RPMI8226 (cell line): ENCODE results near the gene DPY30.
A peak's percentile ranks its signal among the peaks of the same experiment; 100 is the strongest.

Source experiments
- DNase-seq: peaks from one replicate; pipeline ENCODE4 v3.0.0-alpha.2; 2015

Gene DPY30

GRCh38 chr2:32009516-32010256 is 29.9 kb downstream of the DPY30 start:
- DNase-seq, result peak; percentile 46

DNA sequence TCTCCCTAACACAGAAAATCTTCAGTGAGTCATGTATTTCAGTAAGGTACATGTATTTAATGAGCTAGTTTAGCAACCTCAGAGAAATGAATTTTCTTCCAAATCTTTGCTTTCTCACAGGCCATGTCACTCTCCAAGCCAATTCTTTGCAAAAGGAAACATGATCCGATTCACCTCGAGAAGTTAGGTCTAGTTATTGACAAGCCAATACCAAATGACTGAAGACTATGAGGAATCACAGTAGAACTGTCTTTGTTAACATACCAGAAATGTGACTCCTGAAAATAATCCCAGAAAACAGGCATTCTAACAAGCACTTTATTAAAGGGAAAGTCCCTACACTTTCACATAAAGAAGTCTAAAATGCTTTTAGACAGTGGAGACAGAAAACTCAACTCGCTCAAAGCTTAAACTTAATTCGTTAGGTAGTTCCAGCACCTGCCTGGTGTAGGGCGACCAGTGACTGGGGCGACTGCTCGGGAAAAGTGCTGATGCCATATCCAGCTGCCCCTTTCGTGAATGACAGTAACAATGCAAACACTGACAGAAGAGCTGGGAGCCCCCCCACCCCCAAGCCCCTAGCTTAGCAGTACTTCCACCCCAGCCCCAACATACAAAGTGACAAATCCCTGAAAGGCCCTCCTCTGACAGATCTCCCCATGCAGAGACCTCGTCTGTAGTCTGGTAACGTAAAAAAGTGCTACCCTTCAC is 30.6 kb downstream of the DPY30 start:
- peak; percentile 66 for DNase-seq

GRCh38 chr2:32007121-32007391 is 32.5 kb downstream of the DPY30 start:
- no peak for DNase-seq

DNA sequence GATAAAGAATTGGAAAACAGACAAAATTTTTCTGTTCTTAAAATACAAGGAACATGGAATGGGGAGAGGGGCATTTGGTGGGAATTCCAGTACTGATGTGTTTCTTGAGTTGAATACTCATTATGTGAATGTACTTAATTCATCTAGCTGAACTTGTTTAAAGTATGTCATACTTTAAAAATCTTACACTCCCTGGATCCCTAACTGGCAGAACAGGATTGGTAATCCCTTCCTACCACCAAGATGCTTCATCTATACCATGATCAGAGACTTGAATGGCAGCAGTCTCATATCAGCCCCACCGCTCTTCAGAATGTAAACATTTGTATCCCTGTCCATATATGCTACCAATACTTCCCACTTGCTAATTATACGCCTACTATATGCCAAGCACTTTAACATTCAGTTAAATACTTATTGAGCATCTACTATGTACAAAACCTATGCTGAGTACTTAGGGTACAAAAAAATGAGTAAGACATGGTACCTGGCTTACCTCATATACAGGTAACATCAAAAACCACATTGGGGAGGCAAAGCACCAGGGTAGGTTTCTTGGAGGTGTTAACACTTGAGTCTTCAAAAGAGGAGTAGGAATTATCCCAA is 34.1 kb downstream of the DPY30 start:
- DNase-seq, result no peak

- no peak for DNase-seq
These were observed 35.8 kb downstream of the DPY30 start for GRCh38 chr2:32003791-32004190.

DNA sequence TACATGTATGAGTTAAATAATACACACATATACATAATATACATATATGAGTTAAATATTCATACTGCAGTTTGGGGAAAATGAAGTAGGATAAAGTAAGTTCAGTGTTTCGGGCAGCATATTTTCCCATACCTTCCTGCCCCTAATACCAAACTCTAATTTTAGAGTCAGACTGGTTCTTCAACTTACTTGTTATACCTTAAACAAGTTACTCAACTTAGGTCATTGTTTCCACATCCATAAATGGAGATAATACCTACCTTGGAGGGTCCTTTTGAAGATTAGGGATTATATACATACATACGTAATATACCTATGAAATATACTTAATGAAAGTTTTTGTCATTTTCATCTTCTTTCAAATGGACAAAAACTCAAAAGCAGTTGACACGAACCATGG is 37.2 kb downstream of the DPY30 start:
- no peak for DNase-seq

GRCh38 chr2:31999438-31999837 is 40.2 kb downstream of the DPY30 start:
- DNase-seq, result no peak

DNA sequence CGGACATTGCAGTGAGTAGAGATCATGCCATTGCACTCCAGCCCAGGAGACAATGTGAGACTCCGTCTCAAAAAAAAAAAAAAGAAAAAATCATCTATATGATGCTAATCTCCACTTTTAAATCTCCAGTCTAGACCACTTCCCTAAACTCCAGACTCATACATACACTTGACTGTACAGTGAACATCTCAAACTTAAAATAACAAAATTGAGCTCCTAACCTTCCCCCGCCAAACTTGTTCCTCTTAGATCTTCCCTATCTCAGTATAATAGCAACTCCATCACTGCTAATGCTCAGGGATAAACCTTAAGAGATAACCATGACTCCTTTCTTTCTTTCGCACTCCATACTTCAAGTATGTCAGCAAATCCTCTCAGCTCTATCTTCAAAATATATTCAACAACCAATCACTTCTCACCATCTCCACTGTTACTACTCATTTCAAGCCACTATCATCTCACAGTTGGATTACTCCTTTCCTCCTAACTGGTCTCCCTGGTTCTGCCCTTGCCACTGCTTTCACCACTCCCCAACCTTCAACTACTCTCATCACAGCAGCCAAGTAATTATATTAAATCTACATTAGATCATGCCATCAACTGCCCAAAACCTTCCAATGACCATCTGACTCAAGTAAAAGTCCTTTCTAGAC is 40.7 kb downstream of the DPY30 start:
- DNase-seq, result no peak

- DNase-seq, result no peak
These were observed 42.0 kb downstream of the DPY30 start for GRCh38 chr2:31997653-31998052.

- DNase-seq, result no peak
These were observed 42.9 kb downstream of the DPY30 start for GRCh38 chr2:31996571-31997150.

GRCh38 chr2:31992934-31993333 is 46.7 kb downstream of the DPY30 start:
- DNase-seq, result no peak

DNA sequence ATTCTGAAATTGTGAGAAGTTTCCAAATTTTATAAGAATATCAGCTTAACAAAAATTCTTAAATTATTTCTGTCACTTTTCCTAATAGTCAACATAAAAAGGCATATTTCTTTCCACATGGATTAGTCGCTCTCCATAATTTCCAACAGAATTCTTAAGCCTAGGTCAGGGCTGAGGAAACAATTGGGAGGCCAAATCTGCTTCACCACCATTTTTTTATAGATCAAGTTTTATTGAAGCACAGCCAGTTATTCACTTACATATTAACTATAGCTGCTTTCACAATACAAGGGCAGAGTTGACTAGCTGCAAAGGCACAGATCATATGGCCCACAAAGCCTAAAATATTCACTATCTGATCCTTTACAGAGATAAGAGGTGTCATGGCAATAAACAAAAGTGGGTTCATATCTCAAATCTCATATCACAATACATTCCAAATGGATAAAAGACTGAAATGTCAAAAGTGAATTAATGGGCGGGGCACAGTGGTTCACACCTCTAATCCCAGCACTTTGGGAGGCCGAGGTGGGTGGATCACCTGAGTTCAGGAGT is 47.5 kb downstream of the DPY30 start:
- DNase-seq, result no peak

GRCh38 chr2:31989946-31990345 is 49.7 kb downstream of the DPY30 start:
- no peak for DNase-seq

GRCh38 chr2:31987454-31988220 is 52.0 kb downstream of the DPY30 start:
- DNase-seq, result no peak

- DNase-seq, result no peak
These were observed 52.7 kb downstream of the DPY30 start for GRCh38 chr2:31986906-31987305.

GRCh38 chr2:31983762-31984467 is 55.7 kb downstream of the DPY30 start:
- DNase-seq, result no peak

DNA sequence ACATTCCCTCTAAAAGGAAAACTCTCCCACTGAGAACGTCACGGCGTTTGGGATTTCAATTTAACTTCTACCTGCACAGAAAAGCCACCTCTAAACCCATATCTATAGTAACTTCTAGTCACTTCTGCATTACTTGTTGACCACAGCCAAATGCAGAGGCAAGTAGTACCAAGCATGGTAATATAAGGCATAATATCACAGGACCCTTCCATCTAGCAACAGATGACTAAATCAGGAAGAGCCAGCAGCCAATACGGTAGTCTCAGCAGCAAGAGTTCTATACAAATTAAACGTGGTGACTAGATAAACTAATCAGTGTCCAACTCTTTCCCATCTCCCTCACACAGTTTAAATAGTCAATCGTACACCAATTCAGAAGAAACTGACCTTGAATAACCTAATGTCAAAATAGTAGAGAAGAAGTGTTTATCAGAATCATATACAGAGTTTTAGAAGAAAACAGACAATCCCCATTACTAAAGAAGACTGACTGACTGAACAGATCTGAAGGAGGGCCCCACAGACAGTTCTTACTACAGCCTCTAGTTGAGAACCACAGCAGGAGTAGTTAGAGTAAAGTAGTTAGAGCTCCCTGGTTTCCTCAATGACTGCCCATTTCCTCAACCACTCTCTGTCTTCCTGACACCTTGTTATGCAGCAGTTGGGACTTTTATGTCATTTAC is 58.8 kb downstream of the DPY30 start:
- DNase-seq, result no peak

DNA sequence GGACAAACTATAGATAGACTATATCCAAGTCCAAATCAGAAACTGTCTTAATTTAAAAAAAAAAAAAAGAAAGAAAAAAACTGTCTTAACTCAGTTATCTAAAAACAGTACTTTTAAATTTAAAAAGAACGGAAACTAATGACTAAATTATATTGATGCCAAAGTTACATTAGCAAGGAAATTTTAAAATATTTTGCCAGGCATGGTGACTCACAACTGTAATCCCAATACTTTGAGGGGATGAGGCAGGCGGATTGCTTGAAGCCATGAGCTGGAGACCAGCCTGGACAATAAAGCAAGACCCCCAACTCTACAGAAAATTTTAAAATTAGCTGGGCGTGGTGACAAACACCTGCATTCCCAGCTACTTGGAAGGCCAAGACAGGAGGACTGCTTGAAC is 59.6 kb downstream of the DPY30 start:
- DNase-seq, result no peak

DNA sequence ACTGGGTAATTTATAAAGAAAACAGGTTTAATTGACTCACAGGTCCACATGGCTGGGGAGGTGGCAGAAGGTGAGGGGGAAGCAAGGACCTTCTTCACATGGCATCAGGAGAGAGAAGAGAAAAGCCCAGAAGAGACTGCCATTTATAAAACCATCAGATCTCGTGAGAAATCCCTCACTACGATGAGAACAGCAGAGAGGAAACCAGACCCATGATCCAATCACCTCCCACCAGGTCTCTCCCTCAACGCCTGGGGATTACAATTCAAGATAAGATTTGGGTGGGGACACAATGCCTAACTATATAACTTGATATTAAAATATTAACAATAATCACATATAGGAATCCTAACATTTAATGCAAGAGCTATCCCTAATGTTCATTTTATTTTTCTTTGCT is 60.6 kb downstream of the DPY30 start:
- DNase-seq, result no peak

DNA sequence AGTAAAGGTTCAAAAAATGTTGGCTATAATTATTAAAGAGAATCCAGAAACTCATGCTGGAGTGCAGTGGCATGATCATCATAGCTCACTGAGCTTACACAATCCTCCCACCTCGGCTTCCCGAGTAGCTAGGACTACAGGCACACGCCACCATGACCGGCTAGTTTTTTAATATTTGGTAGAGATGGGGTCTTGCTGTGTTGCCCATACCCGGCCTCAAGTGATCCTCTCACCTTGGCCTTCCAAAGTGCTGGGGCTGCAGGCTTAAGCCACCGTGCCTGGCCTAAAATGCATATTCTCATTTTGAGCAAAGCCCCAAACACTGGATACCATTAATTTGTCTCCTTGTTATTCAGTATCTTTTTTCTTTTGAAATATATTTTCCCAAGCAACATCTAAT is 61.2 kb downstream of the DPY30 start:
- no peak for DNase-seq
